Right hindlimb (tissue), 1 donor: Measurements from ENCODE around the gene ASB13.
"Not testable (repeated sequence)": the region's sequence is repeated elsewhere in the genome, so short reads cannot be mapped to it uniquely, and the experiment has no call there.

Source experiments
- DNase-seq: peaks from one replicate; pipeline ENCODE4 v3.0.0-alpha.2; 2018

Gene ASB13

DNA sequence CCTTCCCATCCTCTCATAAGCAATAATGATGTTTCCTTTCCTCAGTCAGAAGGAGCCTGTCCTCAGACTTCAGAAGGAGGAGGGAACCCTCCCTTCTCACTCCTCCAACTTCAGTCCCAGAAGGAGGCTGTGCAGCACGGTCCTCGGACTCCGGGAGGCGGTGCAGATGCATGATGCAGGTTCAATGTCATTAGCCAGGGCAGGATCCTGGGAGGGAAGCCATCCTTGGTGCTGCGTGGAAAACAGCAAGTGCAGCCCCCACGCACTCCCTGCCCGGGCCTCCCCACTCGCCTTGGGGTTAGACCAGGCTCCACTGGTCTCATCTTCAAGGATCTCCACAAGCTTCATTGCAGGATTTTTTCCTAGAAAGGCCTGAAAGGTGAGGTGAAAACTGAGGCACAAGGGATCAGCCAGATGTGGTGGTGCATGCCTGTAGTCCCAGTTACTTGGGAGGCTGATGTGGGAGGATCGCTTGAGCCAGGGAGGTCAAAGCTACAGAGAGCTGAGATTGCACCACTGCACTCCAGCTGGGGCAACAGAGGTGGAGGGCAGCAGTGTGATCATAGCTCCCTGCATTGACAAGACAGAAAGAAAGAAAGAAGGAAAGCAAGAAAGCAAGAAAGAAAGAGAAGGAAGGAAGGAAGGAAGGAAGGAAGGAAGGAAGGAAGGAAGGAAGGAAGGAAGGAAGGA, 62.0 kb downstream of the ASB13 start:
- DNase-seq, result no peak

- no peak for DNase-seq
Measured at GRCh38 chr10:5603848-5604170, 62.6 kb downstream of the ASB13 start.

DNA sequence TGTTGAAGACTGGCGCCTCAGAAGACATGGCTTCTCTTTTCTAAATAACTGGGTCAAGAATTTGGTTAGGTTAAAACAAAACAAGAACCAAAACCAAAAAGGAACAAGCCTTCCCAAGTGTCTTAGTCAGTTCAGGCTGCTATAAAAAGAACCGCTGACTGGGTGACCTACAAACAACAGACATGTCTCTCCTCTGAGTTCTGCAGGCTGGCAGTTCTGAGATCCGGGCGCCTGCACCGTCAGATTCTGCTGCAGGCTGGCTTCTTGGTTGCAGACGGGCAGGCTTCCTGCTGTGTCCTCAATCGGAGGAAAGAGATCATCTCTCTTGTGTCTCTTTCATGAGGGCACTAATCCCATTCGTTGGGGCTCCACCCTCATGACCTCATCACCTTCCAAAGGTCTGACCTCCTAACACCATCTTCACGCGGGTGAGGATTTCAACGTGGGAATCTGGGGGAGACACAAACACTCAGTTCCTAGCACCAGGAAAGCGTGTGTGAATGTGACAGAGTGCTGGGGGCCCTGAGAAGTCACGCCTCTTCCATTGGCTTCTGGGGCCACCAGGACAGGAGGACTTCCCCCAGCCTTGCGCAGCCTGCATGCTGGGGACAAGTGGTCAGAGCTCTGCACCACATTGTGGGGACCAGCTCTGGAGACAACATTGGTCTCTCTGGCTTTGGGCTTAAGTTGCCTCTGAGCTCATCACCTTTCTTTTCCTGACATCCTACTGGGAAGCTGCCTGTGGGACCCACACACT, 63.1 kb downstream of the ASB13 start:
- DNase-seq, result no peak

DNA sequence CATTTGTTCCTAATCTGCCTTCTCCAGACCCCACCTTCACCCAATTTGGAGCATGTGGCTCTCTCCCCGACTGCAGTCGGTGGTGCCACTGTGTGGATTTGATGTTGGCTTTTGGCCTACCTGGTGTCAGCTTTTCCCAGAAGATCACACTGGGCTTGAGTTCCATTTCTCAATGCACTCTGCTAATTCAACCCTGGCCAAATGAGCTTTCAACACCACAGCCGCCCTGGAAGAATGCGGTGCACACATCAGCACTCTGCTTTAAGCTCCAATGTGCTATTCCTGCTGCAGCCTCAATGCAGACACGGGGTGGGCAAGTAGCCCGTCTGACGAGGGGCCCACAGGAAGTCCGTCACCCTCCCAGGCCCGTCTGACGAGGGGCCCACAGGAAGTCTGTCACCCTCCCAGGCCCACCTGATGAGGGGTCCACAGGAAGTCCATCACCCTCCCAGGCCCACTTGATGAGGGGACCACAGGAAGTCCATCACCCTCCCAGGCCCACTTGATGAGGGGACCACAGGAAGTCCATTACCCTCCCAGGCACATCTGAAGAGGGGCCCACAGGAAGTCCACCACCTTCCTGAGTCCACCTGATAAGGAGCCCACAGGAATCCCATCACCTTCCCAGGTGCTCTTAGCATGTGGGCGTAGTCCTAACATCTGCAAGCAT, 64.4 kb downstream of the ASB13 start:
- no peak for DNase-seq

GRCh38 chr10:5600908-5601307, 65.5 kb downstream of the ASB13 start:
- no peak for DNase-seq

DNA sequence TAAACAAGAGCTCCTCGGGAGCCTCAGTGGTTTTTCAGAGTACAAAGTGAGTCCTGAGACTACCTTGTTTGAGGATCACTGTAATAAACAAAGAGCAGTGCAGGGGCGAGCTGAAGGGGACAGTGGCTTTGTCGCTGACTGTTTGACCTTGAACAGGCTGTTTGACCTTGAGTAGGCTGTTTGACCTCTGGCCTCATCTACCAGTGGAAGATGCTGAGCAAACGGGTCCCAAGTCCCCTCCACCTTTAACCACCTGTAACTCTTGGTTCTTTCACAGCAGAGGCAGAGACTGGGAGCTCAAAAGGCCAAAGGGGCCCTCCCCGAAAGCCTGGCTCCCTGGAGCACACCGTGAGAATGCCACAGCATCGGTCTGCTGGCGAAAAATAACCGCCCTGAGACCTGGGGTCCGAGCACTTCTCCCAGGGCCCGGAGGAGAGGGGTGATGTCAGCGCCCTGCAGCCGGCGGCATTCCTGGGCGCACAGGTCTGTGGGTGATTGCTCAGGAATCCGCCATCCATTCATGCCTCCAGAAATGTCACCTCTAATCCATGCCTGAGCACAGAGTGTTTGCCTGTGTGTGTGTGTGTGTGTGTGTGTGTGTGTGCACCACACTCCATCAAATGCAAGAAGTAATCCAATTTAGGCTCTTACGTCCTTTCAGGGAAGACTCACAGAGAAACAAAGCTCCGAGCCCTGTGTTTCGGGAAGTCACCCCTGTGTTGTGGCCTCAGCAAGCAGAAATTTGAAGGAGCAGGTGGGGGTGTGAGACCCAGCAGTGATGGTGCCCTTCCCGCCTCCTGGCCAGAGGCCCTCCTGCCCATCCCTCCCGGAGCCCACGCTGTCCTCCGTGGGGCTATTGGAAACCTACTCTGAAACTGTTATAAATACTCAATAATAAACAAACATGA, 66.5 kb downstream of the ASB13 start:
- no peak for DNase-seq

- DNase-seq, result no peak
Measured at GRCh38 chr10:5598085-5598690, 68.2 kb downstream of the ASB13 start.

GRCh38 chr10:5596611-5597341, 69.6 kb downstream of the ASB13 start:
- no peak for DNase-seq

DNA sequence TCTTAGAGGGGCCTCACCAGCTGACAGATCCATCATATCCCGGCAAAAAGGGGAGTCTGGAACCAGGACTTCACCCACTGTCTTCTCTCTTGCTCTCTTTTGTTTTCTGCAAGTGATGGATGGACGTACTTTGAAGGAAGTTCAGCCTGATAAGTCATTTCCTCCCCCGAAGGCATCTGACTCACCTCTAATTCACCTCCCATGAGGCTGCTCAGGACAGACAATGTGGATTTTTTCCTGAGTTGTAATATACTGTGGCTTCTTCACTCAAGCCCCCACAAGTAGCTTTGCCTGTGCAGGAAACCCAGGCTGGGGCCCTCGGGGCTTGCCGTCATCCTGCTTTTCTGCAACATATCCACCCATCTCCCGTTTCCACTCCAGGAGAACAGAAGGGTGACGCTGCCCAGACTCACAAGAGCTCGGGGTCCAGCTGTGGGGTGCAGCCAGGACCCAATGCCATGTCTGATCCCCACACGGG, 70.4 kb downstream of the ASB13 start:
- DNase-seq, result no peak

- DNase-seq, result no peak
Measured at GRCh38 chr10:5595591-5595990, 70.8 kb downstream of the ASB13 start.

DNA sequence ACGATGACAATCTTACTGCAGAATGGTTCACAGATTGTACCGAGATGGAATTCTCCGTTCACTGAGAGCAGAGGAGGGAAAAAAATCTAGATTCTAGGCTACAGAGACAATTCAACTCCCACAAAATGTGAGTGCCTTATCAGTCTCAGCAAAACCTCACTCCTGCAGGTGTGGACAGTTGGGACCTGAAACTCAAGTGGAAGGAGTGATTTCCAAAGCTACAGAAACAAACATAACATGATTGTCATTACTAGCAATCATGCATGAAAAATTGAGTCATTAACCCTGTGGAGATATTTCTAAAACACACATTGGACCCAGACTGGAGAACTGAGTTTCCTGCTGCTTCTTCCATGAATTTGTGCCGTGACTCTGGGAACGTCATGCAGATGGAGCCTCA, 71.3 kb downstream of the ASB13 start:
- DNase-seq, result no peak

DNA sequence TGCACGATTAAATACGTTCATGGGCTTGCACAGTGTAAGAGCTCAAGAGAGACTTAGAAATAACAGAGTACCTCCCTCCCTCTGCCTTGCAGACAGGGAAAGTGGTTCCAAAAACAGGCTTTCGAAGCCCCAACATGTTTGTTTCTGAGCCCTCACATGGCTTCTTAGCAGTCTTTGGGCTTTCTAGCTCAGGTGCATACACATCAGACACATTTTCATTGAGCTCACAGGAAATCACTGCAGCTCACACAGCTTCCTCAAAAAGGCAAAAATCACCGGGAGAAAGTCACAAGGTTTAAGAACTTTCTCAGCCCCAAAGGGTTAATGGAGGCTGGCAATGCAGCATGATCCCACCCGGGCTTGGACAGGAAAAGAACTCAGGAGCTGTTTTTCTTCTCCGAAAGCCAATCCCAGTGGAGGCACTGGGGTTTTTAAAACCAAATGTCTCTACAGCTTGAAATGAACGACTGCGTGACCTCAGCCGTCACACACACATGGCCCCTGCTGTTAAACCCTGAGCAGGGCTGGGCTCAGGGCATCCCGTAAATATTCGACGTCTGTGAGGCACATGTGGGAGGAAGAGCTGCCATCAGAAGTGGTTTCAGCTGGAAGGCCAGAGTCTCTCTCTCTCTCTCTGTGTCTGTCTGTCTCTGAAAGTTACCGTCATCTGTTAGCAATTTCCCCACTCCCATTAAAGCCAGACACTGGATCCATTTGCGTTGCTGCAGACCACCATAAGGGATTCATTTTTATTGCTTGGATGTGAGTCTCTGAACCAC, 71.9 kb downstream of the ASB13 start:
- peak; percentile 76 for DNase-seq

GRCh38 chr10:5593347-5593746, 73.0 kb downstream of the ASB13 start:
- not testable (repeated sequence) for DNase-seq

DNA sequence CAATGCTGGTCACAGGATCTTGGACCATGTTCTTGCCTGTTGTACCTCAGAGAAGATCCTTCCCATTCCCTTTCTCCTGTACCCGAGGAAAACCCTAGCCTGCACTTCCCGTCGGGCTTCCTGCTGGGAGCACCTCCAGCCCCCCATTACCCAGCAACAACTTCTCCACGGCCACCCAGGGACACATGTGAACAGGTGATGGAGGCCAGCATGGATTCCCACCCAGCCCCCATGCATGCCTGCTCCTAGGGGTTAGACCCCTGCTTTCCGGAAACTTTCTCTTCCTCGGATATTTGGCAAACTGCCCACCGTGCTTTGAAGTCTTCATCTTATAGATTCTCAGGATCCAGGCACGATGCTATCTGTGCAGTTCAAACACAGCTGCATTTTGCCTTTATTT, 74.3 kb downstream of the ASB13 start:
- DNase-seq, result no peak

- no peak for DNase-seq
Measured at GRCh38 chr10:5591336-5591824, 75.0 kb downstream of the ASB13 start.

- DNase-seq, result no peak
Measured at GRCh38 chr10:5590816-5591215, 75.6 kb downstream of the ASB13 start.

DNA sequence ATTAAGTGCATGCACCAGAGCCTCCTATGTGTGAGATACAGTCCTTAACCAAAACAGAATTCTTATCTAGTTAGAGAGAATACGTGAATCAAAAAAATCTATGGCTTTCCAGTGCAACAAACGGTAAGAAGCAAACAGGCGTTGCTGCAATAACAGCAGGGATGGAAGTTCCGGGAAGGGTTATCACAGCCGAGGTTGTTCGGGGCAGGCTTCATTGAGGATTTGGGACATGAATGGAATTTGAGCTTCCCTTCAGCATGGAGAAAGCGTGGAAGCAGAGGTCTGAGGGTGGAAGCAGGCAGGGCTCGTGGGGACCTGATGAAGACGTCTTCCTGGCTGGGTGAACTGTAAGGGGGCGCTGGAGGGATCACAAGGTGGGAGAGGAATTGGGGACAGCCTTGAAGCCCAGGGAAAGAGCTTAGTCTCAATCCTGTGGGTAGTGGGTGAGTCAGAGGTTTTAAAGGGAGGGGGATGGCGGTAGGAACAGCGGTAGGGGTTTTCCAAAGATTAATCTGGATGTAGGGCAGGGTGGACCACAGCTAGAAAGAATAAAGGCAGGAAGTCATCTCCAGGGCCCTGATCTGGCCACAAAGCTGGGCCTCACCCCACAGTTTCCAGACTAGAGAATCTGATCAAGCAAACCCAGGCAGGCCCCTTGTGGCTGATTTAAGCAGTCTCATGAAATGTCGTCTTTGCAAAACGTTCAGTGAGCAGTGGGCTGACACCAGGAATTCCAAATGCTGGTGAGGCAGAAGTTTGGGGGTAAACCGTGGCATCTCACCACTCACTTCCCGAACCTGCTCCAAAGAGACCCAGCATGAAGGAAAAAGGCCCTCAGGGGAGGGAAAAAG, 76.5 kb downstream of the ASB13 start:
- peak; percentile 40 for DNase-seq

- no peak for DNase-seq
Measured at GRCh38 chr10:5589011-5589660, 77.3 kb downstream of the ASB13 start.
